ENCODE measurements around the gene BRMS1. TPM values are rescaled to one million over a fixed set of nuclear protein-coding genes. Genes with fewer than 3 reads are reported as not detected.

BRMS1 gene
- total and polyA plus RNA-seq, 10 of the 15 experiments (the other 5 are each of a cell fraction or from before 2014, with no cell fraction given), result 2.1 to 85.3 (median 48.5) TPM

DNA sequence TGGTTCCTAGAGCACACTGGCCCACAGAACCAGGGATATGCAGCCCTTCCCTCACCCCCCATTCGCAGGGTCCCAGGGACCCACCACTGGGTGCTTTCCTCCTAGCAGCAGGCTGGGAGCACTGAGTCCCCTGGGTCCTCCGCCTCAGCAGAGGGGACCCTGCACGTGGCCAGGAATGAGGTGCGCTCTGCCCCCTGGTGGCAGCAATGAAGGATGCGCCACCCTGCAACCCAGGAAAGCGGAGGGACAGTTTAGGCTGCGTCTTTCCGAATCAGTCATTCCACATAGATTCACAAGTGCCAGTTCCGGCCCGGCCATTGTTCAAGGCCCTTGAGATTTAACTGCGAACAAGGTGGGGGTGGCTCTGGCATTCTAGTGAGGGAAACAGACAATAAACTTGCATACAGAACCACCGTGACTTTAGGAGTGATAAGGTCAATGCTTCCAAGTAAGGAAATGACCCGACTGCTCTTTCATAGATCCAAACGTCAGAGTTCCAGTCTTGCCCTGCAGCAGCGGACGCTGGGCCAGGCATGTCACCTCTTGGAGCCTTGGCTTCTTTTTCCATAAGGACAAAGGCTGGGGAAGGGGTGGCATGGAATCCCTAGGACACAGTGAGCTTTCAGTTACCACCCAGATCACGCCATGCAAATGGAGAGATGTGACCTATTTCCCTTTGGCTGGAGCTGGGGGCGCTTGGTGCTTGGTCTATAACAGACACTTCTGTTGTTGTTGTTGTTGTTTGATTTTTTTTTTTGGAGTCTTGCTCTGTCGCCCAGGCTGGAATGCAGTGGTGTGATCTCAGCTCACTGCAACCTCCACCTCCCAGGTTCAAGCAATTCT, 16.4 kb downstream of the BRMS1 start (continued):
- TF ChIP-seq, protein P1, sequence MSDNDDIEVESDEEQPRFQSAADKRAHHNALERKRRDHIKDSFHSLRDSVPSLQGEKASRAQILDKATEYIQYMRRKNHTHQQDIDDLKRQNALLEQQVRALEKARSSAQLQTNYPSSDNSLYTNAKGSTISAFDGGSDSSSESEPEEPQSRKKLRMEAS (IDR thresholded peaks at IDR 0.05; ENCODE audit: low read depth, low read length), result peak; percentile 91; the same call in 1 of the 2 replicates
- TF ChIP-seq, protein P2, sequence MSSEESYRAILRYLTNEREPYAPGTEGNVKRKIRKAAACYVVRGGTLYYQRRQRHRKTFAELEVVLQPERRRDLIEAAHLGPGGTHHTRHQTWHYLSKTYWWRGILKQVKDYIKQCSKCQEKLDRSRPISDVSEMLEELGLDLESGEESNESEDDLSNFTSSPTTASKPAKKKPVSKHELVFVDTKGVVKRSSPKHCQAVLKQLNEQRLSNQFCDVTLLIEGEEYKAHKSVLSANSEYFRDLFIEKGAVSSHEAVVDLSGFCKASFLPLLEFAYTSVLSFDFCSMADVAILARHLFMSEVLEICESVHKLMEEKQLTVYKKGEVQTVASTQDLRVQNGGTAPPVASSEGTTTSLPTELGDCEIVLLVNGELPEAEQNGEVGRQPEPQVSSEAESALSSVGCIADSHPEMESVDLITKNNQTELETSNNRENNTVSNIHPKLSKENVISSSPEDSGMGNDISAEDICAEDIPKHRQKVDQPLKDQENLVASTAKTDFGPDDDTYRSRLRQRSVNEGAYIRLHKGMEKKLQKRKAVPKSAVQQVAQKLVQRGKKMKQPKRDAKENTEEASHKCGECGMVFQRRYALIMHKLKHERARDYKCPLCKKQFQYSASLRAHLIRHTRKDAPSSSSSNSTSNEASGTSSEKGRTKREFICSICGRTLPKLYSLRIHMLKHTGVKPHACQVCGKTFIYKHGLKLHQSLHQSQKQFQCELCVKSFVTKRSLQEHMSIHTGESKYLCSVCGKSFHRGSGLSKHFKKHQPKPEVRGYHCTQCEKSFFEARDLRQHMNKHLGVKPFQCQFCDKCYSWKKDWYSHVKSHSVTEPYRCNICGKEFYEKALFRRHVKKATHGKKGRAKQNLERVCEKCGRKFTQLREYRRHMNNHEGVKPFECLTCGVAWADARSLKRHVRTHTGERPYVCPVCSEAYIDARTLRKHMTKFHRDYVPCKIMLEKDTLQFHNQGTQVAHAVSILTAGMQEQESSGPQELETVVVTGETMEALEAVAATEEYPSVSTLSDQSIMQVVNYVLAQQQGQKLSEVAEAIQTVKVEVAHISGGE (CRISPR knock-in tag; IDR thresholded peaks at IDR 0.05), result no peak
- no peak for TF ChIP-seq HDGF (IDR thresholded peaks at IDR 0.05)
- TF ChIP-seq, protein P3, sequence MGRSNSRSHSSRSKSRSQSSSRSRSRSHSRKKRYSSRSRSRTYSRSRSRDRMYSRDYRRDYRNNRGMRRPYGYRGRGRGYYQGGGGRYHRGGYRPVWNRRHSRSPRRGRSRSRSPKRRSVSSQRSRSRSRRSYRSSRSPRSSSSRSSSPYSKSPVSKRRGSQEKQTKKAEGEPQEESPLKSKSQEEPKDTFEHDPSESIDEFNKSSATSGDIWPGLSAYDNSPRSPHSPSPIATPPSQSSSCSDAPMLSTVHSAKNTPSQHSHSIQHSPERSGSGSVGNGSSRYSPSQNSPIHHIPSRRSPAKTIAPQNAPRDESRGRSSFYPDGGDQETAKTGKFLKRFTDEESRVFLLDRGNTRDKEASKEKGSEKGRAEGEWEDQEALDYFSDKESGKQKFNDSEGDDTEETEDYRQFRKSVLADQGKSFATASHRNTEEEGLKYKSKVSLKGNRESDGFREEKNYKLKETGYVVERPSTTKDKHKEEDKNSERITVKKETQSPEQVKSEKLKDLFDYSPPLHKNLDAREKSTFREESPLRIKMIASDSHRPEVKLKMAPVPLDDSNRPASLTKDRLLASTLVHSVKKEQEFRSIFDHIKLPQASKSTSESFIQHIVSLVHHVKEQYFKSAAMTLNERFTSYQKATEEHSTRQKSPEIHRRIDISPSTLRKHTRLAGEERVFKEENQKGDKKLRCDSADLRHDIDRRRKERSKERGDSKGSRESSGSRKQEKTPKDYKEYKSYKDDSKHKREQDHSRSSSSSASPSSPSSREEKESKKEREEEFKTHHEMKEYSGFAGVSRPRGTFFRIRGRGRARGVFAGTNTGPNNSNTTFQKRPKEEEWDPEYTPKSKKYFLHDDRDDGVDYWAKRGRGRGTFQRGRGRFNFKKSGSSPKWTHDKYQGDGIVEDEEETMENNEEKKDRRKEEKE (IDR thresholded peaks at IDR 0.05), result no peak
- no peak for TF ChIP-seq PML (IDR thresholded peaks at IDR 0.05; ENCODE audit: low read length)
- no peak for TF ChIP-seq RCOR1 (conservative IDR thresholded peaks at IDR 0.05; ENCODE audit: low read depth, low read length)
- TF ChIP-seq GATAD2B (conservative IDR thresholded peaks at IDR 0.05; ENCODE audit: low read depth), result no peak
- TF ChIP-seq EZH2 (IDR thresholded peaks at IDR 0.05; ENCODE audit: borderline replicate concordance, control insufficient read depth, low read depth, low read length), result no peak
- peak; percentile 53; the same call in 1 of the 2 replicates for TF ChIP-seq RAD51 (IDR thresholded peaks at IDR 0.05)
- no peak for TF ChIP-seq ZNF384 (IDR thresholded peaks at IDR 0.05; ENCODE audit: borderline replicate concordance, low read depth, low read length)
- no peak for TF ChIP-seq CBX3 (IDR thresholded peaks at IDR 0.05; ENCODE audit: borderline replicate concordance, low read depth)
- no peak for TF ChIP-seq TAF1 (IDR thresholded peaks at IDR 0.05; ENCODE audit: borderline replicate concordance, low read depth, low read length)
- TF ChIP-seq, protein P4, sequence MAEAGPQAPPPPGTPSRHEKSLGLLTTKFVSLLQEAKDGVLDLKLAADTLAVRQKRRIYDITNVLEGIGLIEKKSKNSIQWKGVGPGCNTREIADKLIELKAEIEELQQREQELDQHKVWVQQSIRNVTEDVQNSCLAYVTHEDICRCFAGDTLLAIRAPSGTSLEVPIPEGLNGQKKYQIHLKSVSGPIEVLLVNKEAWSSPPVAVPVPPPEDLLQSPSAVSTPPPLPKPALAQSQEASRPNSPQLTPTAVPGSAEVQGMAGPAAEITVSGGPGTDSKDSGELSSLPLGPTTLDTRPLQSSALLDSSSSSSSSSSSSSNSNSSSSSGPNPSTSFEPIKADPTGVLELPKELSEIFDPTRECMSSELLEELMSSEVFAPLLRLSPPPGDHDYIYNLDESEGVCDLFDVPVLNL (IDR thresholded peaks at IDR 0.05; ENCODE audit: low read depth, low read length), result no peak
- TF ChIP-seq MTA3 (IDR thresholded peaks at IDR 0.05; ENCODE audit: borderline replicate concordance, low read length), result no peak
- TF ChIP-seq FOXK2 (IDR thresholded peaks at IDR 0.05), result no peak
- no peak for TF ChIP-seq ATF7 (IDR thresholded peaks at IDR 0.05; ENCODE audit: low read depth)
- peak; percentile 74 for TF ChIP-seq NBN (IDR thresholded peaks at IDR 0.05)
- TF ChIP-seq, protein P5, sequence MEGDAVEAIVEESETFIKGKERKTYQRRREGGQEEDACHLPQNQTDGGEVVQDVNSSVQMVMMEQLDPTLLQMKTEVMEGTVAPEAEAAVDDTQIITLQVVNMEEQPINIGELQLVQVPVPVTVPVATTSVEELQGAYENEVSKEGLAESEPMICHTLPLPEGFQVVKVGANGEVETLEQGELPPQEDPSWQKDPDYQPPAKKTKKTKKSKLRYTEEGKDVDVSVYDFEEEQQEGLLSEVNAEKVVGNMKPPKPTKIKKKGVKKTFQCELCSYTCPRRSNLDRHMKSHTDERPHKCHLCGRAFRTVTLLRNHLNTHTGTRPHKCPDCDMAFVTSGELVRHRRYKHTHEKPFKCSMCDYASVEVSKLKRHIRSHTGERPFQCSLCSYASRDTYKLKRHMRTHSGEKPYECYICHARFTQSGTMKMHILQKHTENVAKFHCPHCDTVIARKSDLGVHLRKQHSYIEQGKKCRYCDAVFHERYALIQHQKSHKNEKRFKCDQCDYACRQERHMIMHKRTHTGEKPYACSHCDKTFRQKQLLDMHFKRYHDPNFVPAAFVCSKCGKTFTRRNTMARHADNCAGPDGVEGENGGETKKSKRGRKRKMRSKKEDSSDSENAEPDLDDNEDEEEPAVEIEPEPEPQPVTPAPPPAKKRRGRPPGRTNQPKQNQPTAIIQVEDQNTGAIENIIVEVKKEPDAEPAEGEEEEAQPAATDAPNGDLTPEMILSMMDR (IDR thresholded peaks at IDR 0.05 in 2 of 3, conservative IDR thresholded peaks at IDR 0.05 in 1 of 3; ENCODE audit: control insufficient read depth in 2 of 3, extremely low read depth in 1 of 3, insufficient read depth in 1 of 3, low read depth in 3 of 3, low read length in 3 of 3), result peak; percentile 91 to 94 (median 92)
- no peak for TF ChIP-seq ZSCAN29 (IDR thresholded peaks at IDR 0.05)
- no peak for TF ChIP-seq POLR2AphosphoS2 (IDR thresholded peaks at IDR 0.05; ENCODE audit: low read depth, low read length)
- TF ChIP-seq MTA2 (IDR thresholded peaks at IDR 0.05; ENCODE audit: low read depth), result no peak
- no peak for TF ChIP-seq HDAC2 (IDR thresholded peaks at IDR 0.05)

All from GM12878 (cell line).